Loucy (cell line): ENCODE measurements around the gene ARHGEF16.

Source experiments
- CTCF ChIP-seq: fragments of 200-600 bp; sonication (generic); conservative IDR thresholded peaks from 2 replicates; pipeline ENCODE4 v1.5.1; 2014; ENCODE audit warnings: mild to moderate bottlenecking, antibody characterized with exemption, low read length
- EZH2phosphoT487 ChIP-seq: fragments of 200-600 bp; IDR thresholded peaks from 2 replicates; pipeline ENCODE4 v1.6.1; 2018; ENCODE audit warnings: antibody characterized with exemption, mild to moderate bottlenecking, moderate library complexity, borderline replicate concordance

- no peak for TF ChIP-seq CTCF
- TF ChIP-seq EZH2phosphoT487, result no peak
Measured at GRCh38 chr1:3510136-3510955, 55.9 kb downstream of the ARHGEF16 start.
